Body of pancreas (tissue), 4 donors: ENCODE measurements around the gene NAGPA.

Experiments used
- CTCF ChIP-seq, 7 experiments: fragments of 450-650 bp in 4 of 7; fragments of 200-600 bp in 3 of 7; sonication (generic) in 3 of 7; IDR thresholded peaks; one replicate each; pipeline ENCODE4 v1.5.1; 2016 to 2019; ENCODE audit warnings: antibody characterized with exemption in 7 of 7
- POLR2A ChIP-seq, 3 donors: fragments of 450-650 bp; IDR thresholded peaks; one replicate each; pipeline ENCODE4 v1.6.1; 2016; ENCODE audit warnings: antibody characterized with exemption in 3 of 3, mild to moderate bottlenecking in 2 of 3

GRCh38 chr16:5015351-5015750, 18.4 kb downstream of the NAGPA start:
- no peak for TF ChIP-seq CTCF (IDR thresholded peaks at IDR 0.05)
- TF ChIP-seq POLR2A (IDR thresholded peaks at IDR 0.05) = no peak
